Stimulated activated CD4-positive, alpha-beta T cell treated with anti-CD3 and anti-CD28 coated beads, Interleukin-1b, Interleukin-23, amount 100 ng/mL, for 1 hour (primary cell): ENCODE measurements around the gene CA9.

Source experiments
- DNase-seq, 2 donors: peaks; one replicate each; pipeline ENCODE4 v3.0.0-alpha.2; 2020; ENCODE audit warnings: low read depth in 2 of 2

CA9 gene

GRCh38 chr9:35717132-35717870, 43.6 kb downstream of the CA9 start:
- no peak for DNase-seq

- DNase-seq: no peak
Observed at GRCh38 chr9:35718721-35719511, 45.2 kb downstream of the CA9 start.

- DNase-seq: no peak
Observed at GRCh38 chr9:35719546-35719945, 45.8 kb downstream of the CA9 start.

- no peak for DNase-seq
Observed at GRCh38 chr9:35723426-35723825, 49.7 kb downstream of the CA9 start.

GRCh38 chr9:35723908-35724307, 50.2 kb downstream of the CA9 start:
- no peak for DNase-seq

- no peak for DNase-seq
Observed at GRCh38 chr9:35725362-35725761, 51.6 kb downstream of the CA9 start.

- no peak for DNase-seq
Observed at GRCh38 chr9:35726931-35727330, 53.2 kb downstream of the CA9 start.

GRCh38 chr9:35727676-35728040, 53.9 kb downstream of the CA9 start:
- no peak for DNase-seq

- DNase-seq: no peak
Observed at GRCh38 chr9:35728041-35728971, 54.6 kb downstream of the CA9 start.

GRCh38 chr9:35729101-35729500, 55.4 kb downstream of the CA9 start:
- DNase-seq: no peak

- DNase-seq: no peak
Observed at GRCh38 chr9:35729700-35730485, 56.2 kb downstream of the CA9 start.

- no peak for DNase-seq
Observed at GRCh38 chr9:35730486-35730854, 56.7 kb downstream of the CA9 start.
